Left colon (tissue), 2 donors: ENCODE data around the gene ANKRD28. TPM values are rescaled to one million over a fixed set of nuclear protein-coding genes. Genes with fewer than 3 reads are reported as not detected.
"Not testable (repeated sequence)": the region's sequence is repeated elsewhere in the genome, so short reads cannot be mapped to it uniquely, and the experiment has no call there.

Experiments used
- ATAC-seq: fragments of 200-7000 bp; cut with Tn5 transposase; one replicate; pipeline ENCODE4 v1.9.1; 2020; ENCODE audit warnings: mild to moderate bottlenecking, moderate library complexity
- DNase-seq, 2 donors: peaks; one replicate each; pipeline ENCODE4 v3.0.0-alpha.2; 2020
- intact Hi-C, 2 donors: fragments of 100-400 bp; cut with DNase I in 1 of 2; cut with micrococcal nuclease in 1 of 2; formaldehyde crosslinking; loops; one replicate each; pipeline versions ENCODE4 v1.11.2 to v1.14.0; 2022; cut with DNase I, micrococcal nuclease
- long read RNA-seq: library from polyadenylated mRNA; unstranded; transcript quantifications from one replicate; pipeline ENCODE4 v2.0.0, GENCODE V29; 2021
- total RNA-seq, 2 donors: library from RNA; stranded (reverse); fragmentation: NEBNext Ultra II Directional; extraction: Animal tissue kit (Norgen Biotek cat#: 25700); gene quantifications; one replicate each; pipeline ENCODE4 v1.2.1, GENCODE V29; 2021
- donor health status: DM: no; HTN: no; CAD: no.
- donor health status: DM: yes; HTN: yes; CAD: no.

ANKRD28 gene
- 10 to 100 TPM; 47.0 to 49.8 TPM for total RNA-seq
- long read RNA-seq, full-length matches to known transcripts = 10 of 19 reads
- long read RNA-seq, partial matches to known transcripts = 3 of 19 reads
- long read RNA-seq, other reads (novel, unspliced or antisense) = 6 of 19 reads

- ATAC-seq = peak; percentile 69
- intact Hi-C loops = no loop called here
Measured at GRCh38 chr3:15797642-15798303, at the start of gene ANKRD28. ANKRD28 (minus strand) TSS chr3:15797979; CDS start chr3:15796521, 1,458 bp downstream.

GRCh38 chr3:15847239-15847638 lies 49.5 kb upstream of the ANKRD28 start:
- ATAC-seq (no peak), DNase-seq (no peak)
- intact Hi-C loops = no loop called here

More at GRCh38 chr3:15797642-15798303, at the start of gene ANKRD28:
- DNase-seq = no peak

GRCh38 chr3:15846606-15847005 lies 48.8 kb upstream of the ANKRD28 start:
- ATAC-seq (no peak), DNase-seq (no peak)
- intact Hi-C loops = no loop called here

GRCh38 chr3:15845475-15845874 lies 47.7 kb upstream of the ANKRD28 start:
- DNase-seq (no peak), ATAC-seq (no peak)
- intact Hi-C loops = no loop called here

GRCh38 chr3:15844889-15845288 lies 47.1 kb upstream of the ANKRD28 start:
- ATAC-seq (no peak), DNase-seq (no peak)
- intact Hi-C loops = no loop called here

GRCh38 chr3:15841091-15841973 lies 43.6 kb upstream of the ANKRD28 start:
- DNase-seq, intact Hi-C loops, ATAC-seq: not testable (repeated sequence)

- DNase-seq (no peak), ATAC-seq (no peak)
- intact Hi-C loops = no loop called here
Measured at GRCh38 chr3:15839568-15839967, 41.8 kb upstream of the ANKRD28 start.

- intact Hi-C loops = no loop called here
Measured at GRCh38 chr3:15831927-15832326, 34.1 kb upstream of the ANKRD28 start.

GRCh38 chr3:15825016-15825415 lies 27.2 kb upstream of the ANKRD28 start:
- ATAC-seq (no peak), DNase-seq (no peak)
- intact Hi-C loops = loop anchor here in 1 of 2 donors (10.0 kb wide), 1 partner anchor 360 kb away; no protein-coding TSS in a partner anchor

More at GRCh38 chr3:15831927-15832326, 34.1 kb upstream of the ANKRD28 start:
- DNase-seq (no peak), ATAC-seq (no peak)

GRCh38 chr3:15823092-15823491 lies 25.3 kb upstream of the ANKRD28 start:
- no peak for DNase-seq
- intact Hi-C loops = loop anchor here in 1 of 2 donors (10.0 kb wide), 1 partner anchor 362 kb away; no protein-coding TSS in a partner anchor
- ATAC-seq = no peak

GRCh38 chr3:15822281-15822680 lies 24.5 kb upstream of the ANKRD28 start:
- intact Hi-C loops = loop anchor here in 1 of 2 donors (10.0 kb wide), 1 partner anchor 363 kb away; no protein-coding TSS in a partner anchor
- DNase-seq (no peak), ATAC-seq (no peak)

- DNase-seq = no peak
- intact Hi-C loops = loop anchor here in 1 of 2 donors (10.0 kb wide), 1 partner anchor 364 kb away; no protein-coding TSS in a partner anchor
- no peak for ATAC-seq
Measured at GRCh38 chr3:15820911-15821310, 23.1 kb upstream of the ANKRD28 start.

- ATAC-seq (no peak), DNase-seq (no peak)
- intact Hi-C loops = loop anchor here (5.0 to 10.0 kb wide), 3 partner anchors 425 to 595 kb away; no protein-coding TSS in a partner anchor
Measured at GRCh38 chr3:15819576-15819975, 21.8 kb upstream of the ANKRD28 start.

- DNase-seq (no peak), ATAC-seq (no peak)
- intact Hi-C loops = loop anchor here (5.0 to 10.0 kb wide), 3 partner anchors 426 to 594 kb away; no protein-coding TSS in a partner anchor
Measured at GRCh38 chr3:15819043-15819442, 21.3 kb upstream of the ANKRD28 start.

GRCh38 chr3:15815696-15816095 lies 17.9 kb upstream of the ANKRD28 start:
- no peak for DNase-seq
- no peak for ATAC-seq

GRCh38 chr3:15813079-15813478 lies 15.3 kb upstream of the ANKRD28 start:
- not testable (repeated sequence) for ATAC-seq, DNase-seq
- intact Hi-C loops = loop anchor here (10.0 kb wide), 2 partner anchors 432 to 588 kb away; no protein-coding TSS in a partner anchor

More at GRCh38 chr3:15815696-15816095, 17.9 kb upstream of the ANKRD28 start:
- intact Hi-C loops = loop anchor here (5.0 to 10.0 kb wide), 3 partner anchors 429 to 591 kb away; no protein-coding TSS in a partner anchor

GRCh38 chr3:15812183-15812582 lies 14.4 kb upstream of the ANKRD28 start:
- no peak for ATAC-seq
- intact Hi-C loops = loop anchor here (10.0 kb wide), 2 partner anchors 433 to 587 kb away; no protein-coding TSS in a partner anchor

GRCh38 chr3:15810702-15811101 lies 12.9 kb upstream of the ANKRD28 start:
- ATAC-seq = peak; percentile 87
- DNase-seq = no peak
- intact Hi-C loops = loop anchor here (10.0 kb wide), 2 partner anchors 434 to 586 kb away; no protein-coding TSS in a partner anchor

More at GRCh38 chr3:15812183-15812582, 14.4 kb upstream of the ANKRD28 start:
- no peak for DNase-seq

GRCh38 chr3:15809313-15809712 lies 11.5 kb upstream of the ANKRD28 start:
- intact Hi-C loops = loop anchor here in 1 of 2 donors (2.0 kb wide), 1 partner anchor 179 kb away; no protein-coding TSS in a partner anchor
- DNase-seq = no peak
- no peak for ATAC-seq
